Measurements from ENCODE around the gene BTNL9. TPM values are rescaled to one million over a fixed set of nuclear protein-coding genes. Genes with fewer than 3 reads are reported as not detected.

BTNL9 gene
- total and polyA plus RNA-seq, 9 of the 15 experiments (the other 6 are each of a cell fraction or from before 2014, with no cell fraction given): 3.7 to 86.7 (median 29.4) TPM

DNA sequence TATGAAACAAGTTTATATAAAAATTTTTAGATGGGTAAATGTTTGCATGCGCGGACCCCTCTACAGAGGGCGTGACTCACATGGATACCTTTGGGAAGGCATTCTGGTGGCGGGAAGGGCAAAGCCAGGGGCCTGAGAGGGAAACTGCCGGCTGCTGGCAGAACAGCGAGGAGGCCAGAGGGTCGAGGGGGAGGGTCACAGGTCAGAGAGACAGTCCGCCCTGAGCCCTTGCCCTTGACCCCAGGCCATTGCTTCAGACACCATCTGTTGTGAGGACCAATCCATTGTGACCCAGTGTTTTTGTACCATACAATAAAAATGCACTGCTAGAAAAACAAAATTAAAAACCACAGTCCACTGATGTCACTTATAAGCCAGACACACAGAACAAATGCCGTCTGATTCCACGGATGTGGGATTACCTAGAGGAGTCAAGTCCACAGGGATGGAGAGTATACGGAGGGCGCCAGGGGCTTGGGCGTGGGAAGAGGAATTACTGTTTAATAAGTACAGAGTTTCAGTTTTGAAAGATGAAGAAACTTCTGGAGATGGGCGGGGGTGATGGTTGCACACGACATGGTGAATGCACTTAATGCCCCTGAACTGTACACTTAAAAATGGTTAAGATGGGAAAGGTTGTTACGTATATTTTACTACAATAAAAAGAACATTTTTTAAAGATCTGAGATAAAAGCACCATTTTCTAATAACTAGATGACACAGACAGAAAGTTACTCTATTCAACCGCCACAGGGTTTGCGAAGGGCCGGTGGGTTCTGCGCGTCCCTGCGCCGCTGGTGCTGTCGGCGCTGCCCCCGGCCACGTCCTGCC lies 12.0 kb downstream of the BTNL9 start (continued):
- TF ChIP-seq, protein P1, sequence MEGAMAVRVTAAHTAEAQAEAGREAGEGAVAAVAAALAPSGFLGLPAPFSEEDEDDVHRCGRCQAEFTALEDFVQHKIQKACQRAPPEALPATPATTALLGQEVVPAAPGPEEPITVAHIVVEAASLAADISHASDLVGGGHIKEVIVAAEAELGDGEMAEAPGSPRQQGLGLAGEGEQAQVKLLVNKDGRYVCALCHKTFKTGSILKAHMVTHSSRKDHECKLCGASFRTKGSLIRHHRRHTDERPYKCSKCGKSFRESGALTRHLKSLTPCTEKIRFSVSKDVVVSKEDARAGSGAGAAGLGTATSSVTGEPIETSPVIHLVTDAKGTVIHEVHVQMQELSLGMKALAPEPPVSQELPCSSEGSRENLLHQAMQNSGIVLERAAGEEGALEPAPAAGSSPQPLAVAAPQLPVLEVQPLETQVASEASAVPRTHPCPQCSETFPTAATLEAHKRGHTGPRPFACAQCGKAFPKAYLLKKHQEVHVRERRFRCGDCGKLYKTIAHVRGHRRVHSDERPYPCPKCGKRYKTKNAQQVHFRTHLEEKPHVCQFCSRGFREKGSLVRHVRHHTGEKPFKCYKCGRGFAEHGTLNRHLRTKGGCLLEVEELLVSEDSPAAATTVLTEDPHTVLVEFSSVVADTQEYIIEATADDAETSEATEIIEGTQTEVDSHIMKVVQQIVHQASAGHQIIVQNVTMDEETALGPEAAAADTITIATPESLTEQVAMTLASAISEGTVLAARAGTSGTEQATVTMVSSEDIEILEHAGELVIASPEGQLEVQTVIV (CRISPR knock-in tag; IDR thresholded peaks at IDR 0.05; ENCODE audit: borderline replicate concordance): no peak
- TF ChIP-seq ILK (tag; IDR thresholded peaks at IDR 0.05; ENCODE audit: borderline replicate concordance, low read depth) (no peak), FOXA3 (CRISPR knock-in tag; conservative IDR thresholded peaks at IDR 0.05 in 1 of 2, IDR thresholded peaks at IDR 0.05 in 1 of 2) (no peak), NR3C1 (CRISPR knock-in tag; IDR thresholded peaks at IDR 0.05) (no peak), ZNF77 (CRISPR knock-in tag; IDR thresholded peaks at IDR 0.05) (no peak), SMARCA5 (IDR thresholded peaks at IDR 0.05) (no peak), PPARD (CRISPR knock-in tag; IDR thresholded peaks at IDR 0.05) (no peak), ESRRB (CRISPR knock-in tag; IDR thresholded peaks at IDR 0.05; ENCODE audit: borderline replicate concordance) (no peak), NFIX (CRISPR knock-in tag; IDR thresholded peaks at IDR 0.05; ENCODE audit: low read depth) (no peak), PRMT5 (CRISPR knock-in tag; IDR thresholded peaks at IDR 0.05) (no peak), BRCA1 (IDR thresholded peaks at IDR 0.05) (no peak), BRCA1 (CRISPR knock-in tag; IDR thresholded peaks at IDR 0.05) (0 out of 2 replicates have a peak, but pooled peaks have one; percentile 29), HMGN3 (IDR thresholded peaks at IDR 0.05; ENCODE audit: borderline replicate concordance, extremely low read depth, insufficient read length, low read depth, low read length) (peak; percentile 35), NONO (IDR thresholded peaks at IDR 0.05; ENCODE audit: low read depth in 2 of 2, low read length in 1 of 2) (no peak), POLR3G (IDR thresholded peaks at IDR 0.05; ENCODE audit: extremely low read depth, insufficient read length, insufficient replicate concordance) (no peak), ZNF12 (CRISPR knock-in tag; IDR thresholded peaks at IDR 0.05) (no peak), ZNF253 (CRISPR knock-in tag; conservative IDR thresholded peaks at IDR 0.05) (no peak), NR2C1 (IDR thresholded peaks at IDR 0.05) (0 out of 2 replicates have a peak, but pooled peaks have one; percentile 33), NR2C1 (tag; IDR thresholded peaks at IDR 0.05) (no peak), XRCC3 (IDR thresholded peaks at IDR 0.05) (no peak), FOXA1 (IDR thresholded peaks at IDR 0.05; ENCODE audit: borderline replicate concordance) (no peak), LARP7 (IDR thresholded peaks at IDR 0.05) (no peak)
- TF ChIP-seq, protein P2, sequence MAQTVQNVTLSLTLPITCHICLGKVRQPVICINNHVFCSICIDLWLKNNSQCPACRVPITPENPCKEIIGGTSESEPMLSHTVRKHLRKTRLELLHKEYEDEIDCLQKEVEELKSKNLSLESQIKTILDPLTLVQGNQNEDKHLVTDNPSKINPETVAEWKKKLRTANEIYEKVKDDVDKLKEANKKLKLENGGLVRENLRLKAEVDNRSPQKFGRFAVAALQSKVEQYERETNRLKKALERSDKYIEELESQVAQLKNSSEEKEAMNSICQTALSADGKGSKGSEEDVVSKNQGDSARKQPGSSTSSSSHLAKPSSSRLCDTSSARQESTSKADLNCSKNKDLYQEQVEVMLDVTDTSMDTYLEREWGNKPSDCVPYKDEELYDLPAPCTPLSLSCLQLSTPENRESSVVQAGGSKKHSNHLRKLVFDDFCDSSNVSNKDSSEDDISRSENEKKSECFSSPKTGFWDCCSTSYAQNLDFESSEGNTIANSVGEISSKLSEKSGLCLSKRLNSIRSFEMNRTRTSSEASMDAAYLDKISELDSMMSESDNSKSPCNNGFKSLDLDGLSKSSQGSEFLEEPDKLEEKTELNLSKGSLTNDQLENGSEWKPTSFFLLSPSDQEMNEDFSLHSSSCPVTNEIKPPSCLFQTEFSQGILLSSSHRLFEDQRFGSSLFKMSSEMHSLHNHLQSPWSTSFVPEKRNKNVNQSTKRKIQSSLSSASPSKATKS (CRISPR knock-in tag; IDR thresholded peaks at IDR 0.05): no peak
- TF ChIP-seq, protein P3, sequence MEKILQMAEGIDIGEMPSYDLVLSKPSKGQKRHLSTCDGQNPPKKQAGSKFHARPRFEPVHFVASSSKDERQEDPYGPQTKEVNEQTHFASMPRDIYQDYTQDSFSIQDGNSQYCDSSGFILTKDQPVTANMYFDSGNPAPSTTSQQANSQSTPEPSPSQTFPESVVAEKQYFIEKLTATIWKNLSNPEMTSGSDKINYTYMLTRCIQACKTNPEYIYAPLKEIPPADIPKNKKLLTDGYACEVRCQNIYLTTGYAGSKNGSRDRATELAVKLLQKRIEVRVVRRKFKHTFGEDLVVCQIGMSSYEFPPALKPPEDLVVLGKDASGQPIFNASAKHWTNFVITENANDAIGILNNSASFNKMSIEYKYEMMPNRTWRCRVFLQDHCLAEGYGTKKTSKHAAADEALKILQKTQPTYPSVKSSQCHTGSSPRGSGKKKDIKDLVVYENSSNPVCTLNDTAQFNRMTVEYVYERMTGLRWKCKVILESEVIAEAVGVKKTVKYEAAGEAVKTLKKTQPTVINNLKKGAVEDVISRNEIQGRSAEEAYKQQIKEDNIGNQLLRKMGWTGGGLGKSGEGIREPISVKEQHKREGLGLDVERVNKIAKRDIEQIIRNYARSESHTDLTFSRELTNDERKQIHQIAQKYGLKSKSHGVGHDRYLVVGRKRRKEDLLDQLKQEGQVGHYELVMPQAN (IDR thresholded peaks at IDR 0.05; ENCODE audit: borderline replicate concordance): no peak
